ENCODE measurements around the gene CNN1. TPM values are rescaled to one million over a fixed set of nuclear protein-coding genes. Genes with fewer than 3 reads are reported as not detected.

The CNN1 gene
- total RNA-seq: 1,000 to 10,000 TPM in 1 of 3 donors, 10 to 100 TPM in 2; 19.3 to 1,130 (median 71.6) TPM
- long read RNA-seq, donor 1, transcript CNN1-201 (7 exons, 1,633 nt): major isoform, 1,416 of 1,924 reads
- long read RNA-seq, donor 1, partial matches to known transcripts: 241 of 1,924 reads
- long read RNA-seq, donor 1, other reads (novel, unspliced or antisense): 267 of 1,924 reads
- long read RNA-seq, donor 2, transcript CNN1-201 (7 exons, 1,633 nt): major isoform, 55 of 64 reads
- long read RNA-seq, donor 2, partial matches to known transcripts: 3 of 64 reads
- long read RNA-seq, donor 2, other reads (novel, unspliced or antisense): 6 of 64 reads

GRCh38 chr19:11538232-11539036 is at the start of gene CNN1:
Gene CNN1, plus strand, starts transcription at chr19:11538851. Its CDS starts 77 bp downstream, at chr19:11538928.
- peaks cover 7% of the 10 kb centered on the region for H3K4me1 ChIP-seq (ENCODE audit: low read depth)
- intact Hi-C loops (cut with DNase I, micrococcal nuclease): no loop called here
- TF ChIP-seq CTCF (IDR thresholded peaks at IDR 0.05): no peak
- peak; percentile 51 to 63 (median 57) for DNase-seq
- no peaks in the 10 kb centered on the region for H3K9me3 ChIP-seq
- no peak within 1 kb of the TSS for H3K4me3 ChIP-seq
- no peaks in the 10 kb centered on the region for H3K36me3 ChIP-seq (ENCODE audit: low read depth)
- peak; percentile 33 for ATAC-seq

GRCh38 chr19:11489378-11489777 is 49.3 kb upstream of the CNN1 start:
- Histone ChIP-seq H3K36me3 (ENCODE audit: low read depth) (no peaks in the 10 kb centered on the region), H3K4me3 (no peak overlapping the region), H3K4me1 (ENCODE audit: low read depth) (no peaks in the 10 kb centered on the region), H3K9me3 (no peaks in the 10 kb centered on the region)
- intact Hi-C loops (cut with DNase I, micrococcal nuclease): no loop called here
- ATAC-seq: no peak
- TF ChIP-seq CTCF (IDR thresholded peaks at IDR 0.05): no peak
- DNase-seq: no peak

GRCh38 chr19:11494634-11495285 is 43.9 kb upstream of the CNN1 start:
- ATAC-seq (no peak), DNase-seq (no peak)
- no peak overlapping the region for H3K4me3 ChIP-seq
- intact Hi-C loops (cut with DNase I, micrococcal nuclease): loop anchor here in 1 of 2 donors (10.0 kb wide), 1 partner anchor 80 kb away; the partner anchor contains the start of gene ACP5
- no peaks in the 10 kb centered on the region for H3K4me1 ChIP-seq (ENCODE audit: low read depth)
- H3K36me3 ChIP-seq (ENCODE audit: low read depth): no peaks in the 10 kb centered on the region
- no peak for TF ChIP-seq CTCF (IDR thresholded peaks at IDR 0.05)
- H3K9me3 ChIP-seq: no peaks in the 10 kb centered on the region

GRCh38 chr19:11495481-11495880 is 43.2 kb upstream of the CNN1 start:
- intact Hi-C loops (cut with DNase I, micrococcal nuclease): loop anchor here in 1 of 2 donors (10.0 kb wide), 1 partner anchor 79 kb away; the partner anchor contains the start of gene ACP5
- Histone ChIP-seq H3K4me1 (ENCODE audit: low read depth) (no peaks in the 10 kb centered on the region), H3K9me3 (no peaks in the 10 kb centered on the region), H3K4me3 (no peak overlapping the region), H3K36me3 (ENCODE audit: low read depth) (no peaks in the 10 kb centered on the region)
- DNase-seq: no peak
- TF ChIP-seq CTCF (IDR thresholded peaks at IDR 0.05): no peak
- no peak for ATAC-seq

GRCh38 chr19:11495885-11496284 is 42.8 kb upstream of the CNN1 start:
- Histone ChIP-seq H3K9me3 (no peaks in the 10 kb centered on the region), H3K4me1 (ENCODE audit: low read depth) (no peaks in the 10 kb centered on the region), H3K36me3 (ENCODE audit: low read depth) (no peaks in the 10 kb centered on the region), H3K4me3 (no peak overlapping the region)
- no peak for DNase-seq
- no peak for ATAC-seq
- no peak for TF ChIP-seq CTCF (IDR thresholded peaks at IDR 0.05)
- intact Hi-C loops (cut with DNase I, micrococcal nuclease): loop anchor here in 1 of 2 donors (10.0 kb wide), 1 partner anchor 79 kb away; the partner anchor contains the start of gene ACP5

Data from mucosa of descending colon (tissue), 3 donors.